ENCODE data around the gene GSDME.

GSDME gene

GRCh38 chr7:24713039-24713793 is 44.0 kb downstream of the GSDME start:
- no peaks in the 10 kb centered on the region for H3K27me3 ChIP-seq (ENCODE audit: insufficient read depth, poor library complexity, severe bottlenecking)
- no peak overlapping the region for H3K27ac ChIP-seq (replicated peaks)
- H3K4me3 ChIP-seq (replicated peaks; ENCODE audit: insufficient read depth, low read length), result no peak overlapping the region
- no peak for DNase-seq (ENCODE audit: low read depth in 1 of 2, low spot score in 1 of 2)
- TF ChIP-seq REST (IDR thresholded peaks at IDR 0.05; ENCODE audit: insufficient replicate concordance, low read depth) (no peak), SPI1 (IDR thresholded peaks at IDR 0.05; ENCODE audit: borderline replicate concordance, low read depth) (no peak), GABPA (IDR thresholded peaks at IDR 0.05; ENCODE audit: low read depth) (no peak), CTCF (IDR thresholded peaks at IDR 0.05; ENCODE audit: insufficient read depth, low read length) (no peak), POLR2AphosphoS5 (IDR thresholded peaks at IDR 0.05; ENCODE audit: low read depth) (no peak)

- no peaks in the 10 kb centered on the region for H3K27me3 ChIP-seq (ENCODE audit: insufficient read depth, poor library complexity, severe bottlenecking)
- no peak overlapping the region for H3K27ac ChIP-seq (replicated peaks)
- no peak for TF ChIP-seq POLR2AphosphoS5 (IDR thresholded peaks at IDR 0.05; ENCODE audit: low read depth)
- no peak for TF ChIP-seq GABPA (IDR thresholded peaks at IDR 0.05; ENCODE audit: low read depth)
- no peak for TF ChIP-seq SPI1 (IDR thresholded peaks at IDR 0.05; ENCODE audit: borderline replicate concordance, low read depth)
- TF ChIP-seq REST (IDR thresholded peaks at IDR 0.05; ENCODE audit: insufficient replicate concordance, low read depth), result no peak
- no peak for TF ChIP-seq CTCF (IDR thresholded peaks at IDR 0.05; ENCODE audit: insufficient read depth, low read length)
- DNase-seq (ENCODE audit: low read depth in 1 of 2, low spot score in 1 of 2), result no peak
- H3K4me3 ChIP-seq (replicated peaks; ENCODE audit: insufficient read depth, low read length), result no peak overlapping the region
These were observed 47.5 kb downstream of the GSDME start for GRCh38 chr7:24709585-24710360.

- Histone ChIP-seq H3K4me3 (replicated peaks; ENCODE audit: insufficient read depth, low read length) (no peak overlapping the region), H3K27ac (replicated peaks) (no peak overlapping the region), H3K27me3 (ENCODE audit: insufficient read depth, poor library complexity, severe bottlenecking) (no peaks in the 10 kb centered on the region)
- DNase-seq (ENCODE audit: low read depth in 1 of 2, low spot score in 1 of 2), result no peak
- TF ChIP-seq CTCF (IDR thresholded peaks at IDR 0.05; ENCODE audit: insufficient read depth, low read length) (no peak), SPI1 (IDR thresholded peaks at IDR 0.05; ENCODE audit: borderline replicate concordance, low read depth) (no peak)
These were observed 48.2 kb downstream of the GSDME start for GRCh38 chr7:24709051-24709450.

Measured in HL-60 (cell line).